Glomerular endothelial cell (primary cell): ENCODE results near the gene ITGB3BP. TPM values are rescaled to one million over a fixed set of nuclear protein-coding genes. Genes with fewer than 3 reads are reported as not detected.
"Not testable (repeated sequence)": the region's sequence is repeated elsewhere in the genome, so short reads cannot be mapped to it uniquely, and the experiment has no call there.

Source experiments
- DNase-seq: peaks from one replicate; pipeline ENCODE4 v3.0.0-alpha.2; 2011; ENCODE audit warnings: low read depth, low spot score; ENCODE audit errors: extremely low read depth
- total RNA-seq: library from RNA; depleted of rRNA; stranded (reverse); fragments of >200 nt; gene quantifications from 2 replicates; pipeline ENCODE4 v1.2.3, GENCODE V29; 2015

ITGB3BP gene
- total RNA-seq, 1 donor from 2014 or later: 17.2 TPM

DNA sequence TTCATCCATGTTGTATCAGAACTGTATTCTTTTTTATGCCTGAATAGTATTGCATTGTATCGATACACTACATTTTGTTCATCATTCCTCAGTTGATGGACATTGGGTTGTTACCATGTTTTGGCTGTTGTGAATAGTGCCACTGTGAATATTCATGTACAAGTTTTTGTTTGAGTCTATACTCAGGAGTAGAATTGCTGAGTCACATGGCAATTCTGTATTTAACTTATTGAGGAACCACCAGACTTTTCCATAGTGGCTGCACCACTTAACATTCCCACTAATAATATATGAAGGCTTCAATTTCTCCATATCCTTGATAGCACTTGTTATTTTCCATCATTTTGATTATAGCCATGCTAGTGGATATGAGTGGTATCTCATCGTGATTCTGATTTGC, 99.4 kb downstream of the ITGB3BP start:
- DNase-seq: no peak

DNA sequence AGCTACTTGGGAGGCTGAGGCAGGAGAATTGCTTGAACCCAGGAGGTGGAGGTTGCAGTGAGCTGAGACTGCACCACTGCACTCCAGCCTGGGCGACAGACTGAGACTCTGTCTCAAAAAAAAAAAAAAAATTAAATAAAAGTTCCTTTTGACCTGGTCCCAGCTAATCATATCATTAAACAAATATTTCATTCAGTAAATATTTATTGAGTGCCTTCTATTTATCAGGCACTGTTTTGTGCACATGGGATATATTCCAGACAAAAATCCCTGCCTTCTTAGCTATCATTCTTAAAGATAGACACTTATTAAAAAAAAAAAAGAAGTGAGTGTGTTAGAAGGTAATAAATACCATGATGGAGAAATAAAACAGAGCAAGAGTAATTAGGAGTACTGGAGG, 102.3 kb downstream of the ITGB3BP start:
- DNase-seq: not testable (repeated sequence)

DNA sequence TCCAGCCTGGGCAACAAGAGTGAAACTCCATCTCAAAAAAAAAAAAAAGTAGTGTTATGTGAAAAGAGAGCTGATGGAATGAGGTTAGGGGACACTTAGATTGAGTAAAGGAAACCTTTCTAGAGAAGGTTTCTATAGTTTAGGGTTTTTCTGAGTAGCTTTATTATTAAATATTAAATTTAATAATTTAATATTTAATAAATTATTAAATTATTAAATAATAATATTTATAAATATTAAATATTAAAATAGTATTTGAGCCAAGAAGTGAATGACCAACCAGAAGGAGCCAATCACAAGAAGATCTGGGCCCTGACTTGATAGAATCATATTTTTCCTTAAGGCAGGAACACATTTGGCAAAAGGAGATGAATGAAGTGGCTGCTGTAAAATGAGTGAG, 104.9 kb downstream of the ITGB3BP start:
- DNase-seq: no peak

DNA sequence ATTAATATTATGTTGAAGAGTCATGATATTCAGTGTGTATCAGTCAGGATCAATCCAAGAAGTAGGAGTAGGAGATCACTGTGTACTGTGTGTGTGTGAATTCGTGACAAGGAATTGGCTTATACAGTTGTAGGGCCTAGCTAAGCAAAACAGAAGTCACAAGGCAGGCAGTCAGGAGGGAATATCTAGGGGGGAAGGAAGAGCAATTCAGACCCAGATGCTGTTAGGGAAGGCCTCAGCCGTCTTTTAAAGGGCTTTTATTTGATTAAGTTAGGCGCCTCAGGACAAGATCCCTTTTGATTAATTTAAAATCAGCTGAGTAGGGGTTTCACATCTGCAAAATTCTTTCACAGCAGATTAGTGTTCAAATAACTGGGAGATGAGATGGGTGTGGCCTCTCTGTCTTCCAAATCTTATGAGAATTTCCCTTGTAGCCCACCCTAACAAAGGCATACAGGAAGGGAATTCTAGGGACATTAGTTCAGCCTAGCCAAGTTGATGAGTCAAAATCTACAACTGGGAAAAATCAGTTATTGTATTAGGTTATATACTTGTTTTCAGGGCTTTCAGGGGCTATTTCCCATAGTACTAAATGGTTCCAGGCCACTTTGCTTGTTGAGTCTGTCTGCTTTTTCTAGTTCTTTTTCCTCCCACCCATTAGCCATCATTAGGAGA, 108.2 kb downstream of the ITGB3BP start:
- DNase-seq: no peak

DNA sequence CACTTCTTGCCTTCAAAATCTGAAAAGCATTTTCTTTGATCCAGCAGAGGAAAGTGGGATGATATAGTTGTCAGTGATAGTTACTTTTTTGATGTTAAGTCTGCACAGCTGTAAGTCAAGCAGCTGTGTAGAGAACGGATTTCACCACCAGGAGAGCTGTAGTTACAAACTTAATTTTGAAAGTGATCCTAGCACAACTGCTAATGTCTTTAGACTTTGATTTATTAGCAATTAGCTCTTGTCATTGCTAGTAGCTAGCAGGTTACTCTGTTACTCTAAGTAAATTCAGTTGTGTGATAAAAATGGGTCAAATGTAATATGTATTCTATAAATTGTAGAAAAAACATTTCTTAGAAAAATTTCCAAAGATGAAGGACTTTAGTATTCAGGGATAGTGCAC, 109.6 kb downstream of the ITGB3BP start:
- no peak for DNase-seq

DNA sequence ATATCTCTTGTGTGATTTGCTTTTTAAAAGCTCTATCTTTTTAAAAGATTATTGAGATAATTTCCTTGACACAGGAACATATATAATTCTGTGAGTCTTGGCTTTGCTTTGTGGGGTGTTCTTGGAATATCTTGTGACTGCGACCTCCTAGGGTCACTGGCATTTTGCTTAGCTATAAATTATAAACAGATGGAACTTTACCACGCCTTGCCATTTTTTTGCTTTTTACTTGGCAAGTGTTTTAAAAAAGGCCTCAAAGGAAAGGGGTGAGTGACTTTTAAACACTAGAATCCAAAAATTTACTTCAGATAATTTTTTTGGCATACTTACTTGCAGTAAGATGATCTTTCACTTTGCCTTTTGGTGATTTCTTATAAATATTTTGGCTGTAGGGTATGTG, 112.0 kb downstream of the ITGB3BP start:
- DNase-seq: no peak

DNA sequence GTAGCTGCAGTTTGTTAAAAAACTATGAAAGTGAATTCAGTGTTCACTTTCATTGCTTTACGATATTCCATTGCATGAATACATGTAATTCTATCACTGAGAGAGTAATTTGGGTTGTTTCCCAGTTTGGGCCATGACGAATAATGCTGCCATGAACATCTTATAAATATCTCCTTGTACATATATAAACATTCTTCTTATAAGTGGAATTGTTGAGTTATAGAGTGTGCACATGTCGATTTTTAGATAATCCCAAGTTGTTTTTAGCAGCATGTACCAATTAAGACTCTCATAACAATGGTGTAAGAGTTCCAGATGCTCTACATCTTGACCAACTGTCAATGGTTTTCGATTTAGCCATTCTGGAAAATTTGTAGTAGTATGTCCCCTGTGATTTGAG, 114.7 kb downstream of the ITGB3BP start:
- no peak for DNase-seq

DNA sequence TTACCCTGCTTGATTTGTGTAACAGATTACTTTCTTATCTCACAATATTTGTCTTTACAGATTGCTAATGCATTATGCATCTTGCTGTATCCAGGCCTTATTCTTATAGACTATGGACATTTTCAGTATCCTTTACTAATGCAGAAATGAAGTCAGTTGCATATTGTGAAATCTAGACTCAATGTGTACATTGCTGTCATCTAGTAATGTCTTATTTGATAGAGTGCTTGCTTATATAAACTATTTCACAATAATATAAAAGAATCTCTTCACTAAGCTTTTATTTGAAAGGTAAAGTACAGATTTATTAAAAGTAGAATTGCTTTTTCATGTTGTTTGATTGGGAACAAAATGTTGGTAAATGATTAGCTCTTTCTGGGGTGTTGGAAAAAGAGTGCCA, 116.0 kb downstream of the ITGB3BP start:
- DNase-seq: no peak

DNA sequence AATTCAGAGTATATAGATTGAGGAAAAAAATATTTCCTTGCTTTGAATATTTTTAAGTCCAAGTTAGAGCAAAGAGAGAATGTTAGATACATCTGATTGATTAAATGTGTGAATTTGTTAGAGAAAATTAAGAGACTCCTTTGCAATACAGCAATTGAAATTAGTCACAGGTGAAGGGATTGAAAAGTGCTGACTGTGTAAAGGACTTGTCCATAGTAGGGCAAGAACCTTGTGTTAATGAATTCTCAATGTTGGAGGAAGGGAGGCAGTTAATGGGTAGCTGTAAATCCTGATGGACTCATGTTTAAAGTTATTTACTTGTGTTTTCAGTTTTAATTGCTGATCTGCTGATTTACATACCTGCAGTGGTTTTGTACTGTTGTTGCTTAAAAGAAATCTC, 117.0 kb downstream of the ITGB3BP start:
- DNase-seq: no peak

DNA sequence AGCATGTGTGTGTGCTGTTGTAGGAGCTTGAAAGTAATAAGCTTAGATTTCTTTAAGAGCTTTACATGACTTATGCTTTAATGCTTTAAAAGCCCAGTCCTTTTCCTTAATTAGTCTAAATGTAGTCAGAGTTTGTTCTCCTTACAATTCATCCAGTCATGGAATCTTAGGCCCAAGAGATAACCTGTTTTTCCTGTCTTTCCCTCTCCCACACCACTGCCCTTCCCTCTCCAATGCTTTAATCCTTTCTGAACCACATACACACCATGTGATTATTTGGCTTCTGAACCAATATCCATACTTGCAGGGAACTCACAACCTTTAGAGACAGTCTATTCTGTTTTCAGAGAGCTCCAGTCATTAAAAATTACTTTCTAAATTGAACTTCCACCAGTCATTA, 118.0 kb downstream of the ITGB3BP start:
- no peak for DNase-seq

DNA sequence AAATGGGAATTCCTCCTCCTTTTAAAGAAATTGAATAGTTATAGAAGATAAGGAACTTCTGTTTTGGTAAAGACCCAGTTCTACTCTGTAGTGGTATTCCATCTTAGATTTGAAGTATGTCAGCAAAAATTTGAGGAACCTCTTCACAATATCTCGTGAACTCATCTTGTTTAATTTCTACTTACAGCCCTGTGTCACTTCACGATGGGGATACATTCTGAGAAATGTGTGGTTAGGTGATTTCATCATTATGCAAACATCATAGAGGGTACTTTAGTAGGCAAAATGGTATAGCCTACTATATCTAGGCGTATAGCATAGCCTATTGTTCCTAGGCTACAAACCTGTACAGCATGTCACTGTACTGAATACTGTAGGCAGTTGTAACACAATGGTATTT, 119.6 kb downstream of the ITGB3BP start:
- DNase-seq: no peak

DNA sequence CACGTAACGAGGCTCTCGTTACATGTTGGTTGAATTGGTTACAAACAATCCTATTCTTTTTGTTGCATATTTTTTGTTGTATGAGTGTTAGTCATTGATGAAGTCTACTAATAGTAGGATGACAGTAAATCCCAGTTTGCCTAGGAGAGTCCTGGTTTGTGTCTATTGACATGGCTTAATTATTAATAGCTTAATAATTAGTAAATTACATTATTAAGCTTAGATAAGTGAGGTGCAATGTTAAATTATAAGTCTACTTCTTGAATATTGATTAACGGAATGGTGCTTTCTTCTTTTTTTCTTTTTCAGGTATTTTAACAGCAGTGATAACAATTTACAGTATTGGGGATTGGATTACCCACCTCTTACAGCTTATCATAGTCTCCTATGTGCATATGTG, 121.1 kb downstream of the ITGB3BP start:
- DNase-seq: no peak

Other genes starting within 250 kb of the ITGB3BP start
- gene FOXD3, start 200.7 kb downstream of the ITGB3BP start, total RNA-seq: not detected in 2 replicates
- gene ALG6, start 155.6 kb downstream of the ITGB3BP start, total RNA-seq: 8.5 and 11.0 TPM in 2 replicates
- gene EFCAB7, start 300 bp upstream of the ITGB3BP start, total RNA-seq: 2.4 and 5.2 TPM in 2 replicates
- 29.2 and 30.8 TPM in 2 replicates for gene PGM1, start 70.2 kb upstream of the ITGB3BP start, total RNA-seq